HG02571 (cell line): Measurements from ENCODE around the gene FBXL14.
"Not testable (repeated sequence)": the region's sequence is repeated elsewhere in the genome, so short reads cannot be mapped to it uniquely, and the experiment has no call there.

Experiments used
- ATAC-seq: cut with Tn5 transposase; IDR thresholded peaks from one replicate; pipeline ENCODE4 v1.9.1; 2021; ENCODE audit warnings: mild to moderate bottlenecking, moderate library complexity; ENCODE audit not compliant: unreplicated experiment

Gene FBXL14

GRCh38 chr12:1620092-1620491, 25.7 kb upstream of the FBXL14 start:
- no peak for ATAC-seq

GRCh38 chr12:1619587-1619986, 25.2 kb upstream of the FBXL14 start:
- no peak for ATAC-seq

GRCh38 chr12:1619159-1619558, 24.8 kb upstream of the FBXL14 start:
- no peak for ATAC-seq

- no peak for ATAC-seq
These were observed 24.1 kb upstream of the FBXL14 start for GRCh38 chr12:1618489-1618888.

- no peak for ATAC-seq
These were observed 22.1 kb upstream of the FBXL14 start for GRCh38 chr12:1616233-1617066.

- ATAC-seq: no peak
These were observed 20.0 kb upstream of the FBXL14 start for GRCh38 chr12:1614360-1614759.

GRCh38 chr12:1613860-1614259, 19.5 kb upstream of the FBXL14 start:
- no peak for ATAC-seq

GRCh38 chr12:1611803-1612572, 17.6 kb upstream of the FBXL14 start:
- ATAC-seq: no peak

GRCh38 chr12:1610072-1610643, 15.8 kb upstream of the FBXL14 start:
- ATAC-seq: no peak

GRCh38 chr12:1608713-1609119, 14.3 kb upstream of the FBXL14 start:
- no peak for ATAC-seq

- ATAC-seq: no peak
These were observed 13.7 kb upstream of the FBXL14 start for GRCh38 chr12:1607940-1608712.

GRCh38 chr12:1606021-1606622, 11.7 kb upstream of the FBXL14 start:
- peak; percentile 57 for ATAC-seq

- ATAC-seq: no peak
These were observed 11.0 kb upstream of the FBXL14 start for GRCh38 chr12:1605129-1606020.

GRCh38 chr12:1604464-1604863, 10.1 kb upstream of the FBXL14 start:
- no peak for ATAC-seq

GRCh38 chr12:1603269-1603993, 9.1 kb upstream of the FBXL14 start:
- ATAC-seq: no peak

- not testable (repeated sequence) for ATAC-seq
These were observed 8.3 kb upstream of the FBXL14 start for GRCh38 chr12:1602706-1603105.

- no peak for ATAC-seq
These were observed 4.4 kb upstream of the FBXL14 start for GRCh38 chr12:1598757-1599156.

- no peak for ATAC-seq
These were observed 1.4 kb upstream of the FBXL14 start for GRCh38 chr12:1595690-1596347.
